ENCODE data around the gene CNNM3.
A peak's percentile ranks its signal among the peaks of the same experiment; 100 is the strongest.

CNNM3 gene

GRCh38 chr2:96879545-96880040, 63.5 kb downstream of the CNNM3 start:
- DNase-seq = no peak

- DNase-seq = no peak
These were observed 64.8 kb downstream of the CNNM3 start for GRCh38 chr2:96880891-96881273.

- DNase-seq = peak in 1 of 3 experiments; percentile 6
These were observed 65.5 kb downstream of the CNNM3 start for GRCh38 chr2:96881349-96882195.

GRCh38 chr2:96882230-96882629, 66.2 kb downstream of the CNNM3 start:
- DNase-seq = no peak

GRCh38 chr2:96882906-96883305, 66.8 kb downstream of the CNNM3 start:
- DNase-seq = no peak

GRCh38 chr2:96883306-96883705, 67.2 kb downstream of the CNNM3 start:
- no peak for DNase-seq
